Gastroesophageal sphincter (tissue), 4 donors: ENCODE data around the gene KLK3. TPM values are rescaled to one million over a fixed set of nuclear protein-coding genes. Genes with fewer than 3 reads are reported as not detected.

ENCODE experiments used
- ATAC-seq: fragments of 150-250 bp; one replicate; pipeline ENCODE4 v1.9.1; 2016; ENCODE audit warnings: mild to moderate bottlenecking, moderate library complexity
- H3K27ac ChIP-seq, 4 donors: fragments of 200-600 bp; sonication (generic) in 3 of 4; 1 replicate in 3 of 4; 2 replicates in 1 of 4; pipeline ENCODE4 v1.5.1; 2016 to 2019
- H3K27me3 ChIP-seq: fragments of 200-600 bp; sonication (generic); one replicate; pipeline ENCODE4 v1.5.1; 2019
- H3K36me3 ChIP-seq, 2 donors: fragments of 200-600 bp; sonication (generic); one replicate each; pipeline ENCODE4 v1.5.1; 2019; ENCODE audit warnings: control low read depth in 1 of 2
- H3K4me1 ChIP-seq, 3 donors: fragments of 200-600 bp; sonication (generic); 1 replicate in 2 of 3; 2 replicates in 1 of 3; pipeline ENCODE4 v1.5.1; 2016 to 2019; ENCODE audit warnings: control low read depth in 2 of 3
- H3K4me3 ChIP-seq, 2 donors: fragments of 200-600 bp; sonication (generic); one replicate each; pipeline ENCODE4 v1.5.1; 2019; ENCODE audit warnings: mild to moderate bottlenecking in 1 of 2, moderate library complexity in 1 of 2
- H3K9me3 ChIP-seq, 3 donors: fragments of 200-600 bp; sonication (generic); one replicate each; pipeline ENCODE4 v1.5.1; 2017 to 2019; ENCODE audit warnings: control low read depth in 2 of 3
- CTCF ChIP-seq, 4 experiments: fragments of 200-600 bp in 2 of 4; fragments of 450-650 bp in 2 of 4; sonication (generic) in 1 of 4; IDR thresholded peaks; one replicate each; pipeline ENCODE4 v1.5.1; 2017 to 2019; ENCODE audit warnings: antibody characterized with exemption in 4 of 4, mild to moderate bottlenecking in 2 of 4, moderate library complexity in 2 of 4
- EP300 ChIP-seq: sonication (generic); formaldehyde crosslinking; IDR thresholded peaks from one replicate; pipeline ENCODE4 v1.6.1; 2017; ENCODE audit warnings: antibody characterized with exemption, mild to moderate bottlenecking
- POLR2A ChIP-seq, 2 donors: fragments of 450-650 bp; IDR thresholded peaks; one replicate each; pipeline ENCODE4 v1.6.1; 2017; ENCODE audit warnings: antibody characterized with exemption in 2 of 2, mild to moderate bottlenecking in 2 of 2, moderate library complexity in 1 of 2
- POLR2AphosphoS5 ChIP-seq: sonication (generic); formaldehyde crosslinking; IDR thresholded peaks from one replicate; pipeline ENCODE4 v1.6.1; 2017; ENCODE audit warnings: antibody characterized with exemption
- WGBS, 2 donors: methylation state at CpG; one replicate each; pipeline ENCODE4 v1.1.5; 2018; ENCODE audit warnings: low coverage in 1 of 2; 5-methylcytosine and 5-hydroxymethylcytosine counted together
- total RNA-seq, 4 donors: library from RNA; depleted of rRNA; stranded (reverse); fragments of >200 nt; gene quantifications; one replicate each; pipeline ENCODE4 v1.1.0, GENCODE V29; 2016

Gene KLK3
- total RNA-seq, 4 donors from 2014 or later: not detected

DNA sequence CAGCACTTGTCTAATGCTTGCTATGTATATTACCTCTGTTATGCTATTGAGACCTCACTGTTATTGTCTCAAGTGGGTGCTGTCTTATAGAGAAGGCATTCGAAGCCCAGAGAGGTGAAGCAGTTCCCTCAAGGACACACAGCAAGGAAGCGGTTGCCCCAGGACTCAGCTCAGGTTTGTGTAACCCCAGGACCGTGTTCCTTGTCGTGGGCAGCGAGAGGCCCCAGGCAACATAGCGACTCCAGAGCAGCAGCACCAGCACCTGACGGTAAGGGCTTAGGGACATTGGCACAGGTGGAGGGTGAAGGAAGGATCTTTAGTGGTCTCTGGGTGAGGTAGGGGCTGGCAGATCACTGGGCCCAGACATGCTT, 23.7 kb upstream of the KLK3 start:
- TF ChIP-seq CTCF (IDR thresholded peaks at IDR 0.05) (no peak), EP300 (no peak), POLR2AphosphoS5 (no peak), POLR2A (IDR thresholded peaks at IDR 0.05) (no peak)
- H3K4me3 ChIP-seq: no peak overlapping the region
- peaks cover 0 to 10% (median 5%) of the 10 kb centered on the region in 3 donors for H3K4me1 ChIP-seq
- no peaks in the 10 kb centered on the region for H3K36me3 ChIP-seq
- 74% methylated on average over 3 of the region's 7 CpGs; no CpG with 5 or more reads in 1 of the 2 donors for WGBS, 2 donors
- no peaks in the 10 kb centered on the region for H3K9me3 ChIP-seq
- no peak for ATAC-seq
- H3K27me3 ChIP-seq: peaks cover 91% of the 10 kb centered on the region
- no peak overlapping the region for H3K27ac ChIP-seq

DNA sequence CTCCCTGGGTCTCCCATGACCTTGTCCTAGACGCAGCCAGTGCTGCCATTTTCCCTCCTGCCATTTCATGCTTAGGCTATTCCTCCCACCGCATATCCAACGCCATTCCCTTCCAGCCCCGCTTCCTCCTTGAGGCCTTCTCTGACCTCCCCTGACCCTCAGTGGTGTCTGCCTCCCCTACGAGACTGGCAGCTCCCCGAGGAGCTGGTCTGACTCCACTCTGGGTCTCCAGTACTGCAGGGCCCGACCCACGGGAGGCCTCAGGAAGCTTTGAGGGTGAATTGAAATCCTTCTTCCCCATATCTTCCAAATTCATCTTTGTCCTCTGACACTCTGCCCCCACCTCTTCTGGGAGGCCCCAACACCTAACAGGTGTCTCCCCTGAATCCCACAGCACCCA, 22.0 kb upstream of the KLK3 start:
- H3K27me3 ChIP-seq: peaks cover 92% of the 10 kb centered on the region
- no peak overlapping the region for H3K4me3 ChIP-seq
- 68 to 91% methylated on average over 7 of the region's 8 CpGs for WGBS, 2 donors
- H3K27ac ChIP-seq: no peak overlapping the region
- TF ChIP-seq CTCF (IDR thresholded peaks at IDR 0.05) (no peak), EP300 (no peak), POLR2AphosphoS5 (no peak), POLR2A (IDR thresholded peaks at IDR 0.05) (no peak)
- ATAC-seq: no peak
- no peaks in the 10 kb centered on the region for H3K36me3 ChIP-seq
- no peaks in the 10 kb centered on the region for H3K9me3 ChIP-seq
- H3K4me1 ChIP-seq: peaks cover 0 to 14% (median 5%) of the 10 kb centered on the region in 3 donors

DNA sequence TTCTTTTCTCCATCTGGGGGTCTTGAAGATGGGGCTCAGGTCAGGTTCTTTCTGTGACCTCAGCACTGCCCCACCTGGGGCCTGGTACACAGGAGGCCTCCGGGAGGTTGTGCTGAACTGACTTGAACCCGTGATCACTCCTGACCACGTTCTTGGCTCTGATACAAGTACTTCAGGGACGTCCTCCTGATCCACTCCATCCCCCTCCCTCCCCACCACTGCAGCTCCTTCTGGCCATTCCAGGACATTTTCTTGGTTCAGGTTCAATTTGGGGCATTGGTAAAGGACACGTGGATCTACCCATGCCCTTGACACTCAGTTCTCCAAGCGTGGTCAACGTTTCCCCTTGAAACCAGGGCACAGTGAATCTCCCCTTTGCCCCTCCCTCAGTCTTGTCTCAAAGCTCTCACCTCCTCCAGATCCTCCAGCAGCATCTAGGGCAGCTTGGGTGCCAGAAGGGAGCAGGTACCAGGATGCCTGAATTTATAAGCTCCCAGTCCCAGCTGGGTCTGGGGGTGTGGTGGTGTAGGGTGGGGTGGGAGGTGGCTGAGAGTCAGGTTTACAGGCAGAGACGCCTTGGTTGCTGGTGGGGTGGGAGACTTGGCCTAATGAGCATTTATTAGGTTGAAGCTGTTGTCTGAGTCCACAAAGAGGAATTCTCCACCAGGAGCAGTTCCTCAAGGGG, 21.5 kb upstream of the KLK3 start, which contains the start of gene KLK15:
TSS of gene KLK15 (minus strand) at position 458 of the 685 bp plus-strand sequence. CDS start 2,082 bp downstream, outside the sequence.
- WGBS, 2 donors: 61 to 64% methylated on average over 5 of the region's 8 CpGs
- H3K27ac ChIP-seq: no peak within 1 kb of the TSS
- H3K27me3 ChIP-seq: peaks cover 92% of the 10 kb centered on the region
- no peaks in the 10 kb centered on the region for H3K9me3 ChIP-seq
- TF ChIP-seq CTCF (IDR thresholded peaks at IDR 0.05): no peak
- no peak for TF ChIP-seq POLR2A (IDR thresholded peaks at IDR 0.05)
- TF ChIP-seq POLR2AphosphoS5: no peak
- no peak for TF ChIP-seq EP300
- H3K4me3 ChIP-seq: no peak within 1 kb of the TSS
- ATAC-seq: no peak
- H3K4me1 ChIP-seq: peaks cover 0 to 14% (median 5%) of the 10 kb centered on the region in 3 donors
- no peaks in the 10 kb centered on the region for H3K36me3 ChIP-seq

DNA sequence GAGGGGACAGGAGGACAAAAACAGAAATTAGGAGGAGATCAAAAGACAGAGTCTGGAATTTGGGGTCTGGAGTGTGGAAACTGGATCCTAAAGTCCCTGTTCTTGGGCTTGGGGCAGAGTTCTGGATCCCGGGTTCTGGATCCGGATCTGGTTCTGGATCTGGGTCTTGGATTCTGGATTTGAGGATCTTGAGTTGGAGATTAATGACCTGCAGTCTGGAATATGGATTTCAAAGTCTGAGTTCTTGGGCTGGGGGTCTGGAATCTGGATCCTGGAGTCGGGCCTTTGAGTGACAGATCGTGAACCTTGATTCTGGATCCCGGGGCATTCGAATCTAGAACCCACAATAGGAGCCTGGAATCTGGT, 20.9 kb upstream of the KLK3 start:
- no peak for ATAC-seq
- Histone ChIP-seq H3K27ac (no peak overlapping the region), H3K4me1 (peaks cover 0 to 14% (median 5%) of the 10 kb centered on the region in 3 donors), H3K4me3 (no peak overlapping the region), H3K36me3 (no peaks in the 10 kb centered on the region), H3K27me3 (peaks cover 93% of the 10 kb centered on the region), H3K9me3 (no peaks in the 10 kb centered on the region)
- TF ChIP-seq EP300: no peak
- no peak for TF ChIP-seq POLR2AphosphoS5
- no peak for TF ChIP-seq CTCF (IDR thresholded peaks at IDR 0.05)
- no peak for TF ChIP-seq POLR2A (IDR thresholded peaks at IDR 0.05)
- WGBS, 2 donors: 92 to 96% methylated on average over 2 to 6 of the region's 6 CpGs

GRCh38 chr19:50835103-50835784, 19.5 kb upstream of the KLK3 start:
- Histone ChIP-seq H3K9me3 (no peaks in the 10 kb centered on the region), H3K36me3 (no peaks in the 10 kb centered on the region), H3K27ac (peak overlapping the region in 1 of 4 donors; percentile 39), H3K27me3 (peaks cover 85% of the 10 kb centered on the region), H3K4me3 (peak overlapping the region; percentile 12 to 49), H3K4me1 (peaks cover 0 to 14% (median 5%) of the 10 kb centered on the region in 3 donors)
- ATAC-seq: peak; percentile 5
- 0 to 56% methylated on average over 1 to 6 of the region's 13 CpGs for WGBS, 2 donors
- TF ChIP-seq POLR2AphosphoS5: no peak
- no peak for TF ChIP-seq POLR2A (IDR thresholded peaks at IDR 0.05)
